ENCODE data around the gene CPNE5. TPM values are rescaled to one million over a fixed set of nuclear protein-coding genes. Genes with fewer than 3 reads are reported as not detected.
A peak's percentile ranks its signal among the peaks of the same experiment; 100 is the strongest.

Gene CPNE5
- polyA plus RNA-seq, 2 of the 4 experiments (the other 2 are of a cell fraction): 0.03 to 0.13 TPM

- TF ChIP-seq HES2 (IDR thresholded peaks at IDR 0.05) (no peak), ZFP36 (IDR thresholded peaks at IDR 0.05; ENCODE audit: borderline replicate concordance, partially characterized antibody) (no peak), HDAC2 (IDR thresholded peaks at IDR 0.05) (no peak), HOXB13 (CRISPR knock-in tag; IDR thresholded peaks at IDR 0.05; ENCODE audit: low read depth) (no peak), MAX (IDR thresholded peaks at IDR 0.05) (no peak), BCL3 (IDR thresholded peaks at IDR 0.05) (no peak), ELK1 (IDR thresholded peaks at IDR 0.05; ENCODE audit: low read depth, low read length) (no peak), ESRRA (IDR thresholded peaks at IDR 0.05; ENCODE audit: borderline replicate concordance, low read length) (no peak), KDM5A (IDR thresholded peaks at IDR 0.05) (no peak)
- WGBS (ENCODE audit: missing lambda C conversion rate): 85% methylated on average over 2 of the region's 14 CpGs
- peaks cover 3% of the 10 kb centered on the region; the same call in 1 of the 3 replicates for H3K9me3 ChIP-seq
- peaks cover 21% of the 10 kb centered on the region for H3K4me1 ChIP-seq
- ATAC-seq (no peak), DNase-seq (ENCODE audit: low read depth in 1 of 2, low spot score in 1 of 2) (no peak), FAIRE-seq (no peak)
- H3K27ac ChIP-seq: no peak overlapping the region
- ChIA-PET CTCF (interaction anchor here (1.6 to 2.3 kb wide), 2 partner anchors 13 to 131 kb away, joined by 4 to 11 read pairs; no protein-coding TSS in a partner anchor), POLR2A (no interaction called here)
- H3K4me2 ChIP-seq: no peak overlapping the region
- no peak overlapping the region for H3K4me3 ChIP-seq
Observed at GRCh38 chr6:36746251-36746650, 93.0 kb downstream of the CPNE5 start.

GRCh38 chr6:36745836-36746235, 93.4 kb downstream of the CPNE5 start:
- Histone ChIP-seq H3K4me1 (peaks cover 21% of the 10 kb centered on the region), H3K4me3 (no peak overlapping the region), H3K27ac (no peak overlapping the region), H3K4me2 (no peak overlapping the region), H3K9me3 (peaks cover 3% of the 10 kb centered on the region; the same call in 1 of the 3 replicates)
- no peak for FAIRE-seq
- WGBS (ENCODE audit: missing lambda C conversion rate): 72% methylated on average over 8 of the region's 8 CpGs
- ATAC-seq: peak in 1 of 2 experiments; percentile 21; a peak in 2 of 6 replicates
- no peak for DNase-seq (ENCODE audit: low read depth in 1 of 2, low spot score in 1 of 2)
- ChIA-PET CTCF (interaction anchor here (1.4 to 2.3 kb wide), 3 partner anchors 13 to 131 kb away, joined by 3 to 11 read pairs (median 4); no protein-coding TSS in a partner anchor), POLR2A (no interaction called here)
- no peak for TF ChIP-seq CTCF (IDR thresholded peaks at IDR 0.05)
- no peak for TF ChIP-seq HOXB13 (CRISPR knock-in tag; IDR thresholded peaks at IDR 0.05; ENCODE audit: low read depth)
- TF ChIP-seq HOXA7 (CRISPR knock-in tag; IDR thresholded peaks at IDR 0.05): no peak
- TF ChIP-seq ESRRA (IDR thresholded peaks at IDR 0.05; ENCODE audit: borderline replicate concordance, low read length): no peak
- no peak for TF ChIP-seq KDM1A (IDR thresholded peaks at IDR 0.05; ENCODE audit: low read depth)
- no peak for TF ChIP-seq HMGXB4 (CRISPR knock-in tag; IDR thresholded peaks at IDR 0.05; ENCODE audit: borderline replicate concordance)
- TF ChIP-seq PBX3 (IDR thresholded peaks at IDR 0.05): no peak
- TF ChIP-seq HES2 (IDR thresholded peaks at IDR 0.05): no peak
- TF ChIP-seq POLR2A (IDR thresholded peaks at IDR 0.05; ENCODE audit: low read length): no peak
- no peak for TF ChIP-seq GATA3 (IDR thresholded peaks at IDR 0.05; ENCODE audit: borderline replicate concordance)
- TF ChIP-seq EHMT2 (IDR thresholded peaks at IDR 0.05; ENCODE audit: low read depth): no peak
- TF ChIP-seq CBX8 (IDR thresholded peaks at IDR 0.05): no peak
- no peak for TF ChIP-seq CEBPB (IDR thresholded peaks at IDR 0.05)
- TF ChIP-seq RARB (CRISPR knock-in tag; IDR thresholded peaks at IDR 0.05): no peak
- TF ChIP-seq TFCP2L1 (CRISPR knock-in tag; IDR thresholded peaks at IDR 0.05): no peak
- no peak for TF ChIP-seq RAD21 (conservative IDR thresholded peaks at IDR 0.05 in 1 of 2, IDR thresholded peaks at IDR 0.05 in 1 of 2)
